Gastroesophageal sphincter (tissue), 4 donors: ENCODE results near the gene ANKRD33. TPM values are rescaled to one million over a fixed set of nuclear protein-coding genes. Genes with fewer than 3 reads are reported as not detected.

Experiments used
- ATAC-seq: fragments of 150-250 bp; one replicate; pipeline ENCODE4 v1.9.1; 2016; ENCODE audit warnings: mild to moderate bottlenecking, moderate library complexity
- H3K27ac ChIP-seq, 4 donors: fragments of 200-600 bp; sonication (generic) in 3 of 4; 1 replicate in 3 of 4; 2 replicates in 1 of 4; pipeline ENCODE4 v1.5.1; 2016 to 2019
- H3K27me3 ChIP-seq: fragments of 200-600 bp; sonication (generic); one replicate; pipeline ENCODE4 v1.5.1; 2019
- H3K36me3 ChIP-seq, 2 donors: fragments of 200-600 bp; sonication (generic); one replicate each; pipeline ENCODE4 v1.5.1; 2019; ENCODE audit warnings: control low read depth in 1 of 2
- H3K4me1 ChIP-seq, 3 donors: fragments of 200-600 bp; sonication (generic); 1 replicate in 2 of 3; 2 replicates in 1 of 3; pipeline ENCODE4 v1.5.1; 2016 to 2019; ENCODE audit warnings: control low read depth in 2 of 3
- H3K4me3 ChIP-seq, 2 donors: fragments of 200-600 bp; sonication (generic); one replicate each; pipeline ENCODE4 v1.5.1; 2019; ENCODE audit warnings: mild to moderate bottlenecking in 1 of 2, moderate library complexity in 1 of 2
- H3K9me3 ChIP-seq, 3 donors: fragments of 200-600 bp; sonication (generic); one replicate each; pipeline ENCODE4 v1.5.1; 2017 to 2019; ENCODE audit warnings: control low read depth in 2 of 3
- EP300 ChIP-seq: sonication (generic); formaldehyde crosslinking; IDR thresholded peaks from one replicate; pipeline ENCODE4 v1.6.1; 2017; ENCODE audit warnings: antibody characterized with exemption, mild to moderate bottlenecking
- POLR2A ChIP-seq, 2 donors: fragments of 450-650 bp; IDR thresholded peaks; one replicate each; pipeline ENCODE4 v1.6.1; 2017; ENCODE audit warnings: antibody characterized with exemption in 2 of 2, mild to moderate bottlenecking in 2 of 2, moderate library complexity in 1 of 2
- POLR2AphosphoS5 ChIP-seq: sonication (generic); formaldehyde crosslinking; IDR thresholded peaks from one replicate; pipeline ENCODE4 v1.6.1; 2017; ENCODE audit warnings: antibody characterized with exemption
- WGBS, 2 donors: methylation state at CpG; one replicate each; pipeline ENCODE4 v1.1.5; 2018; ENCODE audit warnings: low coverage in 1 of 2; 5-methylcytosine and 5-hydroxymethylcytosine counted together
- total RNA-seq, 4 donors: library from RNA; depleted of rRNA; stranded (reverse); fragments of >200 nt; gene quantifications; one replicate each; pipeline ENCODE4 v1.1.0, GENCODE V29; 2016
- TF ChIP-seq, protein P1 (sequence below), 4 experiments: fragments of 200-600 bp in 2 of 4; fragments of 450-650 bp in 2 of 4; sonication (generic) in 1 of 4; IDR thresholded peaks; one replicate each; pipeline ENCODE4 v1.5.1; 2017 to 2019; ENCODE audit warnings: antibody characterized with exemption in 4 of 4, mild to moderate bottlenecking in 2 of 4, moderate library complexity in 2 of 4

The ANKRD33 gene
- total RNA-seq, 4 donors from 2014 or later: not detected

GRCh38 chr12:51907856-51908425 lies 20.0 kb downstream of the ANKRD33 start:
- no peaks in the 10 kb centered on the region for H3K36me3 ChIP-seq
- H3K27me3 ChIP-seq: peaks cover 63% of the 10 kb centered on the region
- ATAC-seq: no peak
- 100% methylated on average over 1 of the region's 7 CpGs; no CpG with 5 or more reads in 1 of the 2 donors for WGBS, 2 donors
- no peaks in the 10 kb centered on the region for H3K9me3 ChIP-seq
- no peak for TF ChIP-seq POLR2AphosphoS5
- TF ChIP-seq, protein P1, sequence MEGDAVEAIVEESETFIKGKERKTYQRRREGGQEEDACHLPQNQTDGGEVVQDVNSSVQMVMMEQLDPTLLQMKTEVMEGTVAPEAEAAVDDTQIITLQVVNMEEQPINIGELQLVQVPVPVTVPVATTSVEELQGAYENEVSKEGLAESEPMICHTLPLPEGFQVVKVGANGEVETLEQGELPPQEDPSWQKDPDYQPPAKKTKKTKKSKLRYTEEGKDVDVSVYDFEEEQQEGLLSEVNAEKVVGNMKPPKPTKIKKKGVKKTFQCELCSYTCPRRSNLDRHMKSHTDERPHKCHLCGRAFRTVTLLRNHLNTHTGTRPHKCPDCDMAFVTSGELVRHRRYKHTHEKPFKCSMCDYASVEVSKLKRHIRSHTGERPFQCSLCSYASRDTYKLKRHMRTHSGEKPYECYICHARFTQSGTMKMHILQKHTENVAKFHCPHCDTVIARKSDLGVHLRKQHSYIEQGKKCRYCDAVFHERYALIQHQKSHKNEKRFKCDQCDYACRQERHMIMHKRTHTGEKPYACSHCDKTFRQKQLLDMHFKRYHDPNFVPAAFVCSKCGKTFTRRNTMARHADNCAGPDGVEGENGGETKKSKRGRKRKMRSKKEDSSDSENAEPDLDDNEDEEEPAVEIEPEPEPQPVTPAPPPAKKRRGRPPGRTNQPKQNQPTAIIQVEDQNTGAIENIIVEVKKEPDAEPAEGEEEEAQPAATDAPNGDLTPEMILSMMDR (IDR thresholded peaks at IDR 0.05): no peak
- no peak for TF ChIP-seq EP300
- no peak for TF ChIP-seq POLR2A (IDR thresholded peaks at IDR 0.05)
- peak overlapping the region; percentile 83 to 93 (median 86) for H3K27ac ChIP-seq
- H3K4me1 ChIP-seq: peaks cover 0 to 81% (median 43%) of the 10 kb centered on the region in 3 donors
- H3K4me3 ChIP-seq: peak overlapping the region; percentile 42 to 57

- peak overlapping the region in 1 of 2 donors; percentile 57 for H3K4me3 ChIP-seq
- H3K9me3 ChIP-seq: no peaks in the 10 kb centered on the region
- H3K4me1 ChIP-seq: peaks cover 0 to 91% (median 52%) of the 10 kb centered on the region in 3 donors
- 66 to 81% methylated on average over 5 to 7 of the region's 9 CpGs for WGBS, 2 donors
- H3K27me3 ChIP-seq: peaks cover 74% of the 10 kb centered on the region
- no peaks in the 10 kb centered on the region for H3K36me3 ChIP-seq
- peak overlapping the region in 3 of 4 donors; percentile 83 to 93 (median 88) for H3K27ac ChIP-seq
- TF ChIP-seq POLR2AphosphoS5: no peak
- TF ChIP-seq POLR2A (IDR thresholded peaks at IDR 0.05): no peak
- no peak for TF ChIP-seq EP300
- TF ChIP-seq, protein P1 (IDR thresholded peaks at IDR 0.05): no peak
- ATAC-seq: no peak
Measured at GRCh38 chr12:51908876-51909592, 21.1 kb downstream of the ANKRD33 start.

DNA sequence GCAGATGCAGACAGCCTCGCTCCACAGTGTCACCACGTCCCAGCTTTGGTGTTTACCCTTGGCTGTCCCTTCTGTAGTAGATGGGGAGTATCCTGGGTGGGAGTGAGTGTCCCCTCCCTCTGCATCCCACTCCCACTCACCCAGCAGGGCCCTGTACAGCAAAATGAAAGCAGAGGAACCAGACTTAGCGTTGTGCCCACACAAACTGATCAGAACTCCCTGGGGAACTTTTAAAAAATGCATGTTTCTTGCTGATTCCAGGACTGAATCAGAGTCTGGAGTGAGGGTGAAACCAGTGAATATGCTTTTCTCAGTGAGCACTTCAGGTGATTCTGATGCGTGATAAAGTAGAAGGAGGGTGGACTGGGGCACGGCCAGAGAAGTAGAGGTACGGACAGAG lies 22.3 kb downstream of the ANKRD33 start:
- 63% methylated on average over 3 of the region's 6 CpGs; no CpG with 5 or more reads in 1 of the 2 donors for WGBS, 2 donors
- ATAC-seq: no peak
- H3K9me3 ChIP-seq: no peaks in the 10 kb centered on the region
- peaks cover 0 to 87% (median 46%) of the 10 kb centered on the region in 3 donors for H3K4me1 ChIP-seq
- H3K4me3 ChIP-seq: peak overlapping the region in 1 of 2 donors; percentile 16
- TF ChIP-seq POLR2AphosphoS5: no peak
- H3K27me3 ChIP-seq: peaks cover 81% of the 10 kb centered on the region
- H3K27ac ChIP-seq: peak overlapping the region in 3 of 4 donors; percentile 53 to 93 (median 88)
- peaks cover 0 to 6% of the 10 kb centered on the region in 2 donors for H3K36me3 ChIP-seq

DNA sequence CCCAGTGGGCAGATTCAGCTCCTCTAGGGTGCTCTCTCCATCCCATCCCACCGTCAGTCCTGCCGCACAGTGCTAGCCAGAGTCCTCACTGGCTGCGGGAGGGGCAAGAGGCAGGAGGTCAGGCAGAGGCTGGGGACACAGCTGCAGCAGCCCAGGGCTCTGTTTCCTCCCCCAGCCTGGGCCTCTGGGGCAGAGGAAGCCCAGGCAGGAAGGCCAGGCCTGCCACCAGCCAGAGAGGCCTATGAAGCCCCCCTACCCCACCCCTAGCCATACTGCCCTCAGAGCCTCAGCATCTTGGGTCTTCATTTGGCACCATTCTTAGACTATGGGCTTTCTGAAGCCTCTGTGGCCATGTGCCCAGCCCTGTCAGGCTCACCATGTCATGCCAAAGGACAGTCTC lies 22.8 kb downstream of the ANKRD33 start:
- Histone ChIP-seq H3K9me3 (no peaks in the 10 kb centered on the region), H3K27ac (peak overlapping the region in 3 of 4 donors; percentile 53 to 93 (median 88)), H3K4me3 (peak overlapping the region in 1 of 2 donors; percentile 16), H3K36me3 (peaks cover 0 to 11% of the 10 kb centered on the region in 2 donors), H3K4me1 (peaks cover 0 to 82% (median 46%) of the 10 kb centered on the region in 3 donors), H3K27me3 (peaks cover 78% of the 10 kb centered on the region)
- no CpG with 5 or more reads among the region's 3 CpGs for WGBS, 2 donors
- no peak for ATAC-seq
- TF ChIP-seq POLR2AphosphoS5 (no peak), EP300 (no peak), POLR2A (IDR thresholded peaks at IDR 0.05) (no peak)
- TF ChIP-seq, protein P1 (IDR thresholded peaks at IDR 0.05): no peak

GRCh38 chr12:51911307-51911706 lies 23.4 kb downstream of the ANKRD33 start:
- Histone ChIP-seq H3K4me3 (no peak overlapping the region), H3K36me3 (peaks cover 0 to 17% of the 10 kb centered on the region in 2 donors), H3K9me3 (no peaks in the 10 kb centered on the region), H3K4me1 (peaks cover 0 to 76% (median 42%) of the 10 kb centered on the region in 3 donors), H3K27me3 (peaks cover 72% of the 10 kb centered on the region), H3K27ac (peak overlapping the region in 3 of 4 donors; percentile 53 to 93 (median 88))
- 55 to 80% methylated on average over 1 to 4 of the region's 6 CpGs for WGBS, 2 donors
- TF ChIP-seq EP300 (no peak), POLR2AphosphoS5 (no peak), POLR2A (IDR thresholded peaks at IDR 0.05) (no peak)
- TF ChIP-seq, protein P1 (IDR thresholded peaks at IDR 0.05): no peak
- ATAC-seq: no peak
